ENCODE data around the gene POLR1D.

POLR1D gene

DNA sequence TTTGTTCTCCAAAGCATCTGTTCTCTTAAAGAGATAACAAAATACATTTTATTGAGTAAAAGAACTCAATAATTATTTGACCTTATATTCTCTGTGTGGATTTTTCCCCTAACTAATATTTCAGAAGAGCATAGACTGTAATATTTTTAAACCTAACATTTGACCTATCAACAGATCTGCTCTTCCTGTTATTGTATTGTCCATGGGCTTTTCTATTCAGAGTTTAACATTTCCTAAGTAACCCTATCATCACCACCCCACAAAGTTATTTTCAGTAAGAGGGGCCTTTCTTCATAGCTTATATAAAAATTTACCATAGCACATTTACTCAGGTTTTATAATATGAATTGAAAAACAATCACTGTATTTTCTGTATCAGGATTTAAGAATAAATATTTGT, 17.5 kb downstream of the POLR1D start:
- no peak overlapping the region for H3K4me3 Mint-ChIP-seq
- peaks cover 4% of the 10 kb centered on the region for H3K36me3 Mint-ChIP-seq (ENCODE audit: low read depth)
- peaks cover 27% of the 10 kb centered on the region for H3K4me1 Mint-ChIP-seq (ENCODE audit: low read depth)
- no peak overlapping the region for H3K27ac Mint-ChIP-seq
- H3K9me3 Mint-ChIP-seq: no peaks in the 10 kb centered on the region
- no peaks in the 10 kb centered on the region for H3K27me3 Mint-ChIP-seq (ENCODE audit: low read depth)

DNA sequence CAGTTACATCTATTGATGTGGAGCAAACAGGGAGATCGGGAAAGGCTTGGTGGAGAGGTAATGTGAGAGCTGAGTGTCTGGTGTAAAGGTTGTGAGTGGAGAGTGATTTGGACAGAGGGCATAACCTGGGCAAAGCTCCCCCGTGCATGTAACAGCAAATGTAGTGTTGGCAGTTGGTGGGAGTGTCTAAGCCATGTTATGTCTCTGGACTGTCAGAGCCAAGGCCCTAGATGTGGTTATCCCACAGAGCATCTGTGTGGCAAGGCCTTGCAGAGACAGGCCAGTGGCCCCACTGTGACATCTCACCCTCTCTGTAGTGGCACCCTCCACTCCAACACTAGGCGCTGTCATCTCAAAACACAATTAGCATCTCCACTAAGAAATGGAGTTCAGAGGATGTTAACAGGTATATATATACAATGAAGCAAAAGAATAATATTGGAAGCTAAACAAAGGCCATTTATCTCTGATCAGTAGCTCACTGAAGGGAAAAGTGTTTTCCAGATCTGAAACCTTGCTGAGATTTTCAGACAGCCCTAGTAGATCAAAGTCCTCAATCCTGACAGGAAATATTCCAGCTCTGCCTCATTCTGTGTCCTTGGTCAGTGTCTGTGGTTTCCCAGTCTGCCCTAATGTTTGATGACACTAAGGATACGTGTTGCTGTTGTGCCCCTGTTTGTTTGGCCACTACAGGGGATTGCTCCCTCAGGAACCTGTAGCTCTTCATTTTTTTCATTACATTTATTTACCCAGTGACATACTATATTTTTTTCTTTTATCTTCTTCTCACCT, 20.2 kb downstream of the POLR1D start:
- Mint-ChIP-seq H3K4me1 (ENCODE audit: low read depth) (peaks cover 24% of the 10 kb centered on the region), H3K27me3 (ENCODE audit: low read depth) (no peaks in the 10 kb centered on the region), H3K36me3 (ENCODE audit: low read depth) (peaks cover 17% of the 10 kb centered on the region), H3K27ac (no peak overlapping the region), H3K4me3 (no peak overlapping the region), H3K9me3 (no peaks in the 10 kb centered on the region)

DNA sequence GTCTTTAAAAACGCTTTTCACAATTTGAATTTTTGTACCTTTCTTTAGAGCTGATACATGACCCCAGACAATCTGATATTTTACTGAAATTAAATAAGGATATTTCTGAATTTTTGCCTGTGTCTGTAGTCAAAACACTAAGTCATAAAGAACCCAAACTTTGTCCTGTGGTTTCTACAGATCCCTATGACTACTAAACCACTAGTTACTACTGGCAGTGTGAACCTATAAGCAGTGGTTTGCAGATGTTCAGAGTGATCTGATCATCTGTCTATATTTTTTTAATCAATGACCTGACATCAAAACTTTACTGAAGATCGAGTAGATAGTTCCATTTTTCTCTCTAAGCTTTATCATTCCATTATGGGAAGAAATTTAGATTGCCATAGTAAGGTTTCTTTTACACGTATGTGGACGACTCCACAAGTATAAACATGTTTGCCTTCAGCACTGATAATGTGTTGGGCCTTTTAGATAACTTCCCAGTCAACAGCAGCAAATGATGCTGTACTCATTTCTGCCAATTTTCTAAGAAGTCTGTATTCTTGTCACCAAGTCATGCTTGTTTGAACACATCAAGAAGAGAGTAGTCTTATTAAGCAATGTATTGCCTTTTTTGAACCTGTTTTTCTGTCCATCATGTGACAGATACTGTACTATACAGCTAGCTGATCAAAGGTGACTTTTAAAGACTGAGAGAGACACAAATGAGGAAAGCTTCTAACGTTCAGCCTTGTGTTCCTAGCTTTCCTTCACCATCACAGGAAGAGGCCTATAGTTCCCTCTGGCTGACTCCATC, 21.8 kb downstream of the POLR1D start:
- no peak overlapping the region for H3K27ac Mint-ChIP-seq
- H3K4me1 Mint-ChIP-seq (ENCODE audit: low read depth): peaks cover 15% of the 10 kb centered on the region
- no peak overlapping the region for H3K4me3 Mint-ChIP-seq

DNA sequence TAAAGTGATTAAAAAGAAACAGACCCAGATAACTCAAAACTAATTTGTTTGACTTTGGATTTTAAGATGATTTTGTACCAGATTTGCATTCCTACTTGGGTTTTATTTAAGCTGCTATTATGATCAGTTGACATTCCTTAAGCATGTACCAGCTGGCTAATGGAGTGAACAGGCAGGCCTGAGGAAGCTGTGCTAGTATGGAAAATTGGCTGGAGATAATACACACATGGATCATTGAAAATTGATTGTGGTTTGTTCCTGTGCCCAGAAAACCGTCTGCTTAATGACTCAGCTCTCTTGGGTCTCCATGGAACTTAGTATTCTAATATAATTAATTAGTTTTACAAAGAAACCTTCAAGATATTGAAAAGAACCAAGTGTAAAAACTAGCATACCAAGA, 22.6 kb downstream of the POLR1D start:
- Mint-ChIP-seq H3K4me1 (ENCODE audit: low read depth) (peaks cover 11% of the 10 kb centered on the region), H3K27me3 (ENCODE audit: low read depth) (no peaks in the 10 kb centered on the region), H3K36me3 (ENCODE audit: low read depth) (peaks cover 27% of the 10 kb centered on the region), H3K27ac (no peak overlapping the region), H3K9me3 (peaks cover 5% of the 10 kb centered on the region), H3K4me3 (no peak overlapping the region)

More for the DNA sequence above, 21.8 kb downstream of the POLR1D start:
- Mint-ChIP-seq H3K36me3 (ENCODE audit: low read depth) (peaks cover 21% of the 10 kb centered on the region), H3K27me3 (ENCODE audit: low read depth) (no peaks in the 10 kb centered on the region), H3K9me3 (no peaks in the 10 kb centered on the region)

DNA sequence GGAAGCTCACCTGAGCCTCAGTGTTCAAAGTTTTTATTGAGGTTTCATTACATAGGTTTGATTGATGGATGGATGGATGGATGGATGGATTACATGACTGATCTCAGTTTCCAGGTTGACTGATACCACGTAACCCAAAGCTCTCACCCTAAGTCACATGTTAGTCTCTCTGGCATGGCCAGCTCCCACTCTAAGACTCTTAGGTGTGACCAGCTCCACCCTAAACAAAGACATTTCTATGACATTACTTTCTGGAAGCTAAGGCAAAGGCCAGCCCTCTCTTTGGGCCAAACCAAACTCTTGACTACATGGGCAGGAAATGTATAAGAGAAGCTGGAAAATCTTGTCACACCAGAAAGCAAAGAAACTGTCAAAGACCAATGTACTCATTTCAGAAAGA, 28.6 kb downstream of the POLR1D start:
- peaks cover 54% of the 10 kb centered on the region for H3K36me3 Mint-ChIP-seq (ENCODE audit: low read depth)
- peaks cover 23% of the 10 kb centered on the region for H3K9me3 Mint-ChIP-seq
- H3K27ac Mint-ChIP-seq: no peak overlapping the region
- H3K4me3 Mint-ChIP-seq: no peak overlapping the region
- no peaks in the 10 kb centered on the region for H3K27me3 Mint-ChIP-seq (ENCODE audit: low read depth)
- no peaks in the 10 kb centered on the region for H3K4me1 Mint-ChIP-seq (ENCODE audit: low read depth)

DNA sequence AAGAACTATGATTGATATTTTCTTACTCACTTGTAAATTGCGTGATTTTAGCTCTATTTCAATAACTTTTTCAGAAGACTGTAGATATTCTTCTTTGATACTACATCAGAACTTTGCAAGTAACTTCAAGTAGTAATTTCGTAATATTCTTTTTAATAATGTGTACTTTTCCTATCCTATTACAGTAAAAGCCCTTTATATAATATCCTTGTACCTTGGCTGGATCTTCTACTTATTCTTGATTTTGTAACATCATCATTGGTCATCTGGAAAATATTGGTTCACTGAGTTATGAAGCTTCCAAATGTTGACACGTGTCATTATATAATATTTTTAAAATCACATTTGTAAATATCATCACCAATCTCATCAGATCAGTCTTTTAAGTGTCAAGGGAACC, 32.4 kb downstream of the POLR1D start:
- Mint-ChIP-seq H3K27ac (no peak overlapping the region), H3K9me3 (peaks cover 19% of the 10 kb centered on the region), H3K4me3 (no peak overlapping the region), H3K36me3 (ENCODE audit: low read depth) (peaks cover 34% of the 10 kb centered on the region), H3K4me1 (ENCODE audit: low read depth) (peaks cover 2% of the 10 kb centered on the region), H3K27me3 (ENCODE audit: low read depth) (no peaks in the 10 kb centered on the region)

DNA sequence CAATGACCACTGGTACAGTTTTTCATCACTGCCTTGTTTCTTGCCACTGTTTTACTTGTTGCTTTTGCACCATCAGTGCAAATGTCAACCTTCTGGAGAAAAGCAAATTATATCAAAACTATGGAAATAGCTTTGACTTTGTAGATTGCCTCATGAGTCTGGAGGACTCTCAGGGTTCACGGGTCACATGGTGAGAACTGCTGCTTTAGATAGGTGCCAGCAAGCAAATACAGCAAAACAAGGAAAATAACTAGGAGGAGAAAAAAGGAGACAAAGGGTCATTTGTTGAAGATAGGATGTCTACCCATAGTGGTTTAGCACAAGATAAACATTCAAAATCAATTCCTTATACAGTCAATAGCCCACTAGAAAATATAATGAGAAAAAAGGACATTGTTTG, 33.1 kb downstream of the POLR1D start:
- H3K4me3 Mint-ChIP-seq: no peak overlapping the region
- no peak overlapping the region for H3K27ac Mint-ChIP-seq
- peaks cover 2% of the 10 kb centered on the region for H3K4me1 Mint-ChIP-seq (ENCODE audit: low read depth)
- peaks cover 13% of the 10 kb centered on the region for H3K9me3 Mint-ChIP-seq
- no peaks in the 10 kb centered on the region for H3K27me3 Mint-ChIP-seq (ENCODE audit: low read depth)
- peaks cover 27% of the 10 kb centered on the region for H3K36me3 Mint-ChIP-seq (ENCODE audit: low read depth)

DNA sequence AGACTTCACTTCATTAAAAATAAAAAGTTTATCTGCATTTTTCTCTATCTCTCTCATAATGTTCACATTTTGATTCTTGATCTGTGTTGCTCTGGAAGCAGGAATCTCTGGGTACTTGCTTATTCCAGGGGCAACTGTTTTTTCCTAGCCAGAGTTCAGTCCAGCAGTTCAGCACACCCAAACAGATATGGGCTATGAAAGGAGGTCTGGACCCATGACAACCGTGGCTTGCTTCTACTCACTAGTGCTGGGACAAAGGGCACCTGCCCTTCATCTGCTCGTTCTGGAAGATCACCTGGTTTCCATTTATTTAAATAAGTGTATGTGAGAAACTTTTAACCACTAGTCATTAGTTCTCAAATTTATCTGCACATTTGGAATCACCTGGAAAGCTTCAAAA, 36.0 kb downstream of the POLR1D start:
- Mint-ChIP-seq H3K4me1 (ENCODE audit: low read depth) (peaks cover 2% of the 10 kb centered on the region), H3K9me3 (no peaks in the 10 kb centered on the region), H3K4me3 (no peak overlapping the region), H3K27me3 (ENCODE audit: low read depth) (no peaks in the 10 kb centered on the region), H3K27ac (no peak overlapping the region), H3K36me3 (ENCODE audit: low read depth) (peaks cover 9% of the 10 kb centered on the region)

DNA sequence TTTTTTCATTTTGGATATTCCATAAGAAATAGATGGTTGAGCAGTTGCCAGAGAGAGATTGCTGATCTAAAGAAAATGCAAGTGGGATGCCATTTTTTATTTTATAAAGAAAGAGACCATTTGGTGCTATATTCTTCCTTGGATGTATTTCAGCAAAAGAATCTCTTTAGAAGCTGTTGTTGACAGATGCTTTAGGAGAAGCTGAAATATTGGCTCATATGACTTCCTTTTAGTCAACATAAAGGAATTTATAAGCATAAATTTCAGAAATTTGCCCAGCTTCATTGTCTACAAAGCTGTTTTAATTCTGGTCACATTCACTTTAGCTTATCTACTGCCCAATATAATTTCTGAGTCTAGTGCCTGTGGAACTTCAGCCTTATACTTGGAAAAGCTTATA, 36.9 kb downstream of the POLR1D start:
- Mint-ChIP-seq H3K4me3 (no peak overlapping the region), H3K36me3 (ENCODE audit: low read depth) (peaks cover 6% of the 10 kb centered on the region), H3K9me3 (no peaks in the 10 kb centered on the region), H3K4me1 (ENCODE audit: low read depth) (peaks cover 2% of the 10 kb centered on the region), H3K27me3 (ENCODE audit: low read depth) (no peaks in the 10 kb centered on the region), H3K27ac (no peak overlapping the region)

DNA sequence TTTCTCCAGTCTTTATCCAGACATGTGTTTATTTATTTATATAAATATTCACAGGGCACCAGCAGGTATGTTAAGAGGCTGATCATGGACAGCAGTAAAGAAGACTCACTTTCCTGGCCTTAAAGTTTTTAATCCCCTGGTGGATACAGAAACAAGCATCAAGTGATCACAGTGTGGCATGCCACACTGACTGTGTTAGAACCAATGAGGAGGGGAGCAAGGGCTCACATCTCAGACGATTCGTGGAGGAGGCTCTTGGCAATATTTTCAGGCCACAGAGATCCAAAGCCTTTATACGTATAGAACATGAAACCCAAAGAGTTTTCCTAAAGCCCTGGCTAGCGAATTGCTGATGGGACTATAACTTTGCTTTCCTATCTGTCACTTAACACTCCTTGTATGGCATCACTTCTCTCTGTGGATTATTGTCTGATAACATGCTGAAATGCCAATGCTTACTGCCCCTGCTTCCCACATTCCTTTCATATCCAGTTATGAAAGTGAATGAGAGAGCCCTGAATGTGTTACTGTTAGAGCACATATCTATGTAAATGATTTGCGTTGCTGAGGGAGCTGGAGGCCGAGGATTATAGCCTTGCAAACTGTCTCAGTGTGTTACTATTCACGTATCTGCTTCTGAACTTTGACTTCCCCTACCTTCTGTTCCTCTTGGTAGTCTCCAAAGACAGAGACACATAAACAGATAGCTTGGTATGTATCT, 37.6 kb downstream of the POLR1D start:
- peaks cover 2% of the 10 kb centered on the region for H3K4me1 Mint-ChIP-seq (ENCODE audit: low read depth)
- no peaks in the 10 kb centered on the region for H3K27me3 Mint-ChIP-seq (ENCODE audit: low read depth)
- H3K27ac Mint-ChIP-seq: no peak overlapping the region
- H3K4me3 Mint-ChIP-seq: no peak overlapping the region
- H3K9me3 Mint-ChIP-seq: no peaks in the 10 kb centered on the region
- H3K36me3 Mint-ChIP-seq (ENCODE audit: low read depth): peaks cover 6% of the 10 kb centered on the region

DNA sequence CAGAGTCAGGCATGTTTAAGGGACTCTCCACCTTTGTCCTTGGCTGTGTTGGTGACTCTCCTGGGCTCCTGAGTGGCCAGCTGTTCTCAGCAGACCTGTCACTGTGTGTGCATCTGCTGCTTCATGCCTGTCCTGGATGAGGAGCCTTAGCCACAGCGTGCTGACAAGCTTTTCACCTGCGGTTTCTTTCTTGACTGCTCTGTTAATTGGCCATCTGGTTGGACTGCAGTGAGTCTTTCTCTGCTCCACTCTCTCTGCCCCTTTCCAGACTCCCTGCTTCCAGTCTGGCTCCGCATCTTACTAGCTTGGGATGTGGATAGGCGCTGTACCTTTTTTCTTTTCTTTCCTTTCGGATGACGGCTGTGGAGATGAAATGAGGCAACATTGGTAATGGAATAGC, 38.8 kb downstream of the POLR1D start:
- Mint-ChIP-seq H3K27ac (no peak overlapping the region), H3K36me3 (ENCODE audit: low read depth) (peaks cover 9% of the 10 kb centered on the region), H3K9me3 (no peaks in the 10 kb centered on the region), H3K4me3 (no peak overlapping the region), H3K4me1 (ENCODE audit: low read depth) (peaks cover 2% of the 10 kb centered on the region), H3K27me3 (ENCODE audit: low read depth) (no peaks in the 10 kb centered on the region)

DNA sequence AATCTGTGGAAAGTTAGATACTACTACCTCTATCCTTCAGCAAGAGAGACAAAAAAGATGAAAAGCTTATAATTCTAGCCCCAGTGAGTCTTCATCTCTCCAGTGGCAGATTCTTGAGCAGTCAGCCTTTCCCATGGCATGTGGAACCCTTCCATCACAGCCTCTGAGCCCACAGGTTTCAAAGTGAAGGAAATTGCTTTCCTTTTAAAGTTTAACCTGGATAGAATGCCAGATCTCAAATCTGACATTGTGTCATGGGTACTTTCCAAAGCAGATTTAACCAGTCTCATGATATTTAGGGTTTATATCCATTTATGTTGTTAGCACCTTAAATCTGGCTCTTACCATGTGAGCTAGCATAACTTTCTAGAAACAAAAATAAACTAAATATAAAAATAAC, 39.3 kb downstream of the POLR1D start:
- H3K4me1 Mint-ChIP-seq (ENCODE audit: low read depth): no peaks in the 10 kb centered on the region
- no peaks in the 10 kb centered on the region for H3K9me3 Mint-ChIP-seq
- H3K4me3 Mint-ChIP-seq: no peak overlapping the region
- H3K36me3 Mint-ChIP-seq (ENCODE audit: low read depth): peaks cover 8% of the 10 kb centered on the region
- no peak overlapping the region for H3K27ac Mint-ChIP-seq
- H3K27me3 Mint-ChIP-seq (ENCODE audit: low read depth): no peaks in the 10 kb centered on the region

DNA sequence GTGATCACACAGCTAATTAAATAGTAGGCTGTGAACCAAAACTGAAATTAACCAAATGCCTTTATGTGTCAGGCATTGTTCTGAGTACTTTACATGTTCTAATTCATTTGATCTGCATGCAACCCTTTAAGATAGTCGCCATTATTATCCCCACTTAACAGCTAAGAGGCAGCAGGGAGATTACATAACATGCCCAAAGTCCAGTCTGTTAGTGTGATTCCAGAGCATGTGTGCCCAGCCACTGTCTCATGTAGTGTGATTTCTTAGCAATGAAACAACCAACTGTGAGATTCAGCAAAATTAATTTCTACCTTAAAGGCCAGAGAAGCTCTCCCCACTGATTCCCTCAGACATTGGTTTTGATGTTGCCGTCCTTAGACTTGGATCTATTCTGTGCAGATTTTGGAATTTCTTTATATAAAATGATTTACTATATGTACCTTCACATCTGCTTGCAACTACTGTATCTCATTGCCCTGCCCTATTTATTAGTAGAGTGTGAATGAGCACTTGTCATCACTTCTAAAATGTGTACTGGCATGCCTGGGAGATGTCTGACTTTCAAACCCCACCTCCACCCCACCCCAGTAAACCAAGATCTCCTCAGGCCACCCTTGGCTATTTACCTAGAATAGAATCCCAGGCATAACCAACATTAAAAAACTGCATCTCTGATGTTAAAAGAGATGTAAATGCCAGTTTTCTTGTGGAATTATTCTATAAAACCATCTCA, 41.2 kb downstream of the POLR1D start:
- no peak overlapping the region for H3K4me3 Mint-ChIP-seq
- peaks cover 13% of the 10 kb centered on the region for H3K36me3 Mint-ChIP-seq (ENCODE audit: low read depth)
- H3K27ac Mint-ChIP-seq: no peak overlapping the region
- no peaks in the 10 kb centered on the region for H3K27me3 Mint-ChIP-seq (ENCODE audit: low read depth)
- no peaks in the 10 kb centered on the region for H3K9me3 Mint-ChIP-seq
- peaks cover 2% of the 10 kb centered on the region for H3K4me1 Mint-ChIP-seq (ENCODE audit: low read depth)

DNA sequence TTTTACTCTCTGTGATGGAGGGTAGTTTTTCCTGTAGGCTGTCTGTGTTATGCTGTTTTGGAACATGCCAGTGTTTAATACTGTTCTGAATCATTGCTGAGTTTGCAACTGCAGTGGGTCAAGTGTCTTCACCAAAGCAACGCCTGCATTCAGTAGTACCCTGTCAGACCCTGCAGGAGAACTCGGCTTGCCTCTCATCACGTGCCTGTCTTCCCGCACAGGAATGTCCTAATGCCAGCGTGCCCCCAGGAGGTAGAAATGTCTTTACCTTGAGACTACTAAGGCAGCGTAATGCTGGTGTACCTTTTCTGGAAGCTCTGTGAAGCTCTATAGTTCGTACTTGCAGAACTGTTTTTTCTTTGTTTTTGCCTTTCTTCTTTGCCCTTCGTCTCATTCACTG, 42.3 kb downstream of the POLR1D start:
- Mint-ChIP-seq H3K36me3 (ENCODE audit: low read depth) (peaks cover 13% of the 10 kb centered on the region), H3K4me3 (no peak overlapping the region), H3K27ac (no peak overlapping the region), H3K4me1 (ENCODE audit: low read depth) (peaks cover 2% of the 10 kb centered on the region), H3K27me3 (ENCODE audit: low read depth) (no peaks in the 10 kb centered on the region), H3K9me3 (no peaks in the 10 kb centered on the region)

Data from T-helper 1 cell treated with Interleukin-12 subunit alpha and Interleukin-12 subunit beta and Interleukin-4 antibody, amounts not matched to agents 30 μg/mL and 1 μg/mL, for 36 hours (primary cell).